HepG2 (cell line): ENCODE data around the gene HS3ST2. TPM values are rescaled to one million over a fixed set of nuclear protein-coding genes. Genes with fewer than 3 reads are reported as not detected.

Source experiments
- DMTF1 ChIP-seq: sonication (generic); formaldehyde crosslinking; IDR thresholded peaks from 2 replicates; pipeline ENCODE4 v1.4.0; 2020; ENCODE audit warnings: mild to moderate bottlenecking, missing genetic modification reagents
- RCOR2 ChIP-seq: IDR thresholded peaks from 2 replicates; pipeline ENCODE4 v1.6.1; 2016; ENCODE audit warnings: missing biosample characterization, missing genetic modification reagents
- SRSF1 ChIP-seq: fragments of 200-400 bp; formaldehyde crosslinking; optimal IDR thresholded peaks from 2 replicates; pipeline ENCODE3; 2017; ENCODE audit warnings: mild to moderate bottlenecking, low read depth, low read length, moderate library complexity
- ZBTB33 ChIP-seq: sonication (generic); formaldehyde crosslinking; IDR thresholded peaks from 2 replicates; pipeline ENCODE4 v1.4.0; 2020; ENCODE audit warnings: missing genetic modification reagents
- ZNF580 ChIP-seq: IDR thresholded peaks from 2 replicates; pipeline ENCODE4 v1.6.1; 2016; ENCODE audit warnings: low read depth, borderline replicate concordance
- ZNF646 ChIP-seq: sonication (generic); formaldehyde crosslinking; IDR thresholded peaks from 2 replicates; pipeline ENCODE4 v1.9.0; 2021; ENCODE audit warnings: mild to moderate bottlenecking, missing genetic modification reagents
- ZNF761 ChIP-seq: sonication (generic); formaldehyde crosslinking; conservative IDR thresholded peaks from 2 replicates; pipeline ENCODE4 v1.4.0; 2020; ENCODE audit warnings: mild to moderate bottlenecking, missing genetic modification reagents
- polyA plus RNA-seq, 8 experiments: library from polyadenylated mRNA; depleted of rRNA in 3 of 8; stranded (reverse) in 7 of 8; unstranded in 1 of 8; fragments of >200 nt; fragmentation: Illumina TruSeq in 4 of 8; extraction: Trizol in 4 of 8; gene quantifications; 2 replicates each; pipeline versions ENCODE4 v1.2.1 to v1.2.3, GENCODE V29; 2011 to 2016; ENCODE audit warnings: low read depth in 4 of 8, missing spikeins in 1 of 8, mixed read lengths in 1 of 8; ENCODE audit not compliant: insufficient read depth in 1 of 8
- total RNA-seq, 5 experiments: library from RNA; depleted of rRNA; stranded (reverse); fragments of >200 nt; fragmentation: Illumina TruSeq; extraction: Trizol; gene quantifications; 2 replicates each; pipeline ENCODE4 v1.2.3, GENCODE V29; 2016; ENCODE audit warnings: low read depth in 1 of 5

Gene HS3ST2
- total and polyA plus RNA-seq, 2 of the 13 experiments (the other 11 are each of a cell fraction or from before 2014, with no cell fraction given), result not detected

GRCh38 chr16:22874394-22874793 lies 60.4 kb downstream of the HS3ST2 start (continued):
- TF ChIP-seq ZNF646 (CRISPR knock-in tag), result no peak
- no peak for TF ChIP-seq RCOR2 (CRISPR knock-in tag)
- no peak for TF ChIP-seq DMTF1
- TF ChIP-seq ZBTB33 (CRISPR knock-in tag), result no peak
- no peak for TF ChIP-seq SRSF1
- TF ChIP-seq ZNF761 (CRISPR knock-in tag), result no peak
- TF ChIP-seq ZNF580, result no peak
